ENCODE data around the gene STARD3.

The STARD3 gene

DNA sequence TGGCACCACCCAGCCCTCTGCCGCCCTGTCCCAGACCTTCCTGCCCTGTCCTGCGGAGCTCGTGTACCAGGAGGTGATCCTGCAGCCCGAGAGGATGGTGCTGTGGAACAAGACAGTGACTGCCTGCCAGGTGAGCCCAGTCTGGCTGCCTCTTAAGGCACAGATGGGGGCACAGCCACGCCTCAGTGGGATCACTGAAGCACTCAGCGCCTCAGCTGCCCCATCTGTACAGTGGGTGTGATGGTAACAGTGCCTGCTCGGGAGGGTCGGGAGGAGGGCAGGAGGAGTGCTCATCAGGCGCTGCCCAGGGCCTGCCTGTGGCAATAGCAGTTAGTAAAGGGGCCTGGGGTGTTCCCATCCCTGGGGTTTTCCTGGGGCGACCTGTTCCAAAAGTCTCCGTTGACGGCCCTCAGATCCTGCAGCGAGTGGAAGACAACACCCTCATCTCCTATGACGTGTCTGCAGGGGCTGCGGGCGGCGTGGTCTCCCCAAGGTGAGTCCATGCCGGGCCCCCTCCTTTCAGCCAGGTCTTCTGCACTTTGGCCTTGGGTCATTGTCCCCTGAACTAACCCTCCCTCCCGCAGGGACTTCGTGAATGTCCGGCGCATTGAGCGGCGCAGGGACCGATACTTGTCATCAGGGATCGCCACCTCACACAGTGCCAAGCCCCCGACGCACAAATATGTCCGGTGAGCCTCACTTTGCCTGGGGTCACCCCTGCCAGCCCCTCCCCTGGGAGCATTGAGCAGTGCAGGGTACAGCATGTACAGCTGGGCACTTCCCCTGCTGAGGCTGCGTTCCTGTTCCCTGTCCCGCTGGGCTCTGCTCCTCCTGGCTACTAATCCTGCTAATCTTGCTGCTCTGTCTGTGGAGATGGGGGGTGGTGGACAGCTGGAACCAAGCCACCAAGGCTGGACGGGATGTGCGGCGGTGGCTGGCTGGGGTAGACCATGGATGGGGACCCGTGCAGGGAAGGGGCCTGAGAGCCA lies 23.7 kb downstream of the STARD3 start:
- DNase-seq (ENCODE audit: low spot score): no peak

DNA sequence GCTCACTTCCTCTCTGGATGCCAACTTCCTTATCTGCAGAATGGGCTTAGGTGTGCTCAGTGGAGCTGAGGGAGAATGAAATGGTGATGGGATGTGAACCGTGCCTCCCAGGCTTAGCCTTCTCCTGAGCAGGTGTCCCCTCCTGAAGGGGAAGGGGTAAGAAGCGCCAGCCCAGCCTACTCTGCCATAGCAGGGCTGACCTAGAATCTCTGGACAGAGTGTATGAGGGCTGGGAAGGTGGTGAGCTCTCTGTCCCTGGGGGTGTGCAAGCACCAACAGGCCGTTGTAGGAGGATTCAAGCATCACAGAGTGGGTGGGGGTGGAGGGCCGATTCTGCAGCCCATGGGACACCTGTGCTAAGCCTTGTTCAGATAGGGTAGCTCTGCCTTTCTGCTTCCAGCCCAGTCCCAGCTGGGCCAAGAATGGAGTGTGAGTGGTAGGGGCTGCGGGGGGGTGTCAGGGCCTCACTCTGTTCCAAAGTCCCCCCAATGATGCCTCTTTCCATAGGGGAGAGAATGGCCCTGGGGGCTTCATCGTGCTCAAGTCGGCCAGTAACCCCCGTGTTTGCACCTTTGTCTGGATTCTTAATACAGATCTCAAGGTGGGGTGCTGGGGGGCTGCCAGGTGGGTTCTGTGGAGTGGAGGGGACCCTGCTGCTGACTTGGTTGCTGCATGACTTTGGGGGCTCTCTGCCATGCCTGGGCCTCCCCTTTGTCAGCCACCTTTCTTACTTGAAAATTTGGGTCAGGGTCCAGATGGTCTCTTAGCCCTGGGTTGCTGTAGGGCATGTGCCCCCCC lies 25.0 kb downstream of the STARD3 start:
- no peak for DNase-seq (ENCODE audit: low spot score)

DNA sequence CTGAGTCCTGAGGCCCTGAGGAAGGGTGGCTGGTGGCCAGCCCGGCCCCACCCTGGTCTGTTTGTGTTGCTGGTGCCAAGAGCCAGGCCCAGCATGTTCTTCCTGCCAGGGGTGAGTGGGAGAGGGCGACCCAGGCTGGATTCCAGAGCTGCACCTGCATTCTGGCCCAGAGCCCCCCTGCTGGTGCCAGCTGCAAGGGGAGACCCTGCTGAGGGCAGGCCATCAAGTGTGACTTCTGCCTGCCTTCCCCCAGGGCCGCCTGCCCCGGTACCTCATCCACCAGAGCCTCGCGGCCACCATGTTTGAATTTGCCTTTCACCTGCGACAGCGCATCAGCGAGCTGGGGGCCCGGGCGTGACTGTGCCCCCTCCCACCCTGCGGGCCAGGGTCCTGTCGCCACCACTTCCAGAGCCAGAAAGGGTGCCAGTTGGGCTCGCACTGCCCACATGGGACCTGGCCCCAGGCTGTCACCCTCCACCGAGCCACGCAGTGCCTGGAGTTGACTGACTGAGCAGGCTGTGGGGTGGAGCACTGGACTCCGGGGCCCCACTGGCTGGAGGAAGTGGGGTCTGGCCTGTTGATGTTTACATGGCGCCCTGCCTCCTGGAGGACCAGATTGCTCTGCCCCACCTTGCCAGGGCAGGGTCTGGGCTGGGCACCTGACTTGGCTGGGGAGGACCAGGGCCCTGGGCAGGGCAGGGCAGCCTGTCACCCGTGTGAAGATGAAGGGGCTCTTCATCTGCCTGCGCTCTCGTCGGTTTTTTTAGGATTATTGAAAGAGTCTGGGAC lies 25.8 kb downstream of the STARD3 start:
- no peak for DNase-seq (ENCODE audit: low spot score)

DNA sequence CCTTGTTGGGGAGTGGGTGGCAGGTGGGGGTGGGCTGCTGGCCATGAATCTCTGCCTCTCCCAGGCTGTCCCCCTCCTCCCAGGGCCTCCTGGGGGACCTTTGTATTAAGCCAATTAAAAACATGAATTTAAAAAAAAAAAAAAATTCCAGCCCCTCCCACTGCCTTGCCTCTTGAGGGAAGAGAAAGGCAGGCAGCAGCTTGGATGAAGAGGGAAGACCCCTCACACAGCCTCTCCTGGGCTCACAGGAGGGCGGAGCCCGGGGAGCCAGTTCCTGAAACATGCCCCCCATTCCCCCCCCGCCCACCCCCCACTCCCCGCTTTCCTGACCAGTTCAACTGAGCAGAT lies 26.4 kb downstream of the STARD3 start:
- no peak for DNase-seq (ENCODE audit: low spot score)

DNA sequence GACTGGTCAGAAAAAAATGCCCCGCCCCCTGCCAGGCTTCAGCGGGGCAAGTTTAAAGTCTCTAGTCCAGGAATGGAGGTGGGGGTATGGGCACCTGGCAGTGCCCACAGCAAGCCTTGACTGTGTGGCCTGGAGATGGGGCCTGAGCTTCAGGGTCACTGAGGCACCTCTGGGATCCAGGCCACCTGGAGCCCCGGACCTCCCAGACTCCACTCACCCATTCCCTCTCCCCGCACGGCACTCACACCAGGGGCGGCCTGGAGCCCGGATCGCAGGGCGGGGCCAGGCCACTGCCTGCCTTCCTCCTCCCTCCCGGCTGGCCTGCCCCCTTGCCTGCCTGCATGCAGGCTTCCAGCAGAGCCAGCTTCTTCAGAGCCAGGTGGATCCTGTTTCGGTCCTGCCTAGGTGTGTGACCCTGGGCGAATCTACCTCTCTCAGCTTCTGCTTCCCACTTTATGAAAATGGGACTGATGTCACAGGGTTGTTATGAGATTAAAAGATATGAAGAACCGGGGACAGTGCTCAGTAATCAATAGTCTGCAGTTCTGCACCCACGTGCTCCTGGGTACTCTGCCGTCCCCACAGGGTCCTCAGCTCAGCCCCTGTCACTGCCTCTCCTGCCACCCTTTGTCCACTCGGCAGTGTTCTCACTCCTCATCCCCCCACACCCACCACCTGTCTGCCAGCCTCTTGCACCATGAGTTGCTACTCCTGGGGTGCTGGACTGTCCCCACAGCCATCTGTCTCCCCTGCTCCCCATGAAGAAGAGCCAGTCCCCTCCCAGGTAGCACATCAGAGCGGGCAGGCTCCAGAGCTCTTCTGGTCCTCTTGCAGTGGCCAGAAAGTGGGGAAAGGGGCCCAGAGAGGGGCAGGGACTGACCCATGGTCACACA lies 27.0 kb downstream of the STARD3 start:
- DNase-seq (ENCODE audit: low spot score): no peak

DNA sequence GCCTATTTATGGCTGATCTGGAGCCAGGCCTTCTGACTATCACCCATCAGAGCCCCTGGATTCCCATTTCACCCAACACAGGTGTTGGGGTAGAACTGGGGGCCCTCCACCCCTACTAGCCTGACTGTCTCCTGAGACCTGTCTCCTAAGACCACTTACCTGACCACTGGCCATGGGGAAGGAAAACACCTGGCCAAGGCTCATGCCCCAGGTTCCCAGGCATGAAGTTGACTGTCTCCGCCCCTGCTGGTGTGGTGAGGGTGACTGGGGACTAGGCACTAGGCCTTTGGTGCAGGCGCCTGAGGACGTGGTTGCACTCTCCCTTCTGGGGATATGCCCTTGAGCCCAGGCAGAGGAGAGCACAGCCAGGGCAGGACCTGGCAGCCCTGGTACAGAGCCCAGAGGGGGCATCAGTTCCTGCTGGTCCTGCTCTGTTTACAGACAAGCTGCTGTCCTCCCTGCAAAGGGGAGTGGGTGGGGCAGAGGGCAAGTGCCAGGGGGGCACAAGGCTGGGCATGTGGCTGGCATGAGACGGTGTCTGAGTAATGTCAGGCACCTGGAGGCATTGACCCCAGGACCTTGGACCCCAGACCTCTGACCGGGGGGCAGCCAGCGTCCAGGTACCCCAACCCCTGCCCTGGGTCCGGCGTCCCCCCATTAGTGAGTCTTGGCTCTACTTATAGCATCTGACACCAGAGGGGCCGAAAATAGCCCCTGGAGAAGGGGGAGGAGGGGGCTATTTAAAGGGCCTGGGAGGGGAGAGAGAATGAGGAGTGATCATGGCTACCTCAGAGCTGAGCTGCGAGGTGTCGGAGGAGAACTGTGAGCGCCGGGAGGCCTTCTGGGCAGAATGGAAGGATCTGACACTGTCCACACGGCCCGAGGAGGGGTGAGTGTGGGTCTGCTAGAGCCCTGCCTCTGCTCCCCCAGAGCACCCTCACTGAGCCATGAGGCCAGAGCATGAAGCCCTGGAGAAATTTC lies 27.9 kb downstream of the STARD3 start, which contains the start of gene TCAP:
TCAP (plus strand) TSS at position 769 of the 981 bp plus-strand sequence; CDS start at position 780, 11 bp downstream.
- no peak for DNase-seq (ENCODE audit: low spot score)

DNA sequence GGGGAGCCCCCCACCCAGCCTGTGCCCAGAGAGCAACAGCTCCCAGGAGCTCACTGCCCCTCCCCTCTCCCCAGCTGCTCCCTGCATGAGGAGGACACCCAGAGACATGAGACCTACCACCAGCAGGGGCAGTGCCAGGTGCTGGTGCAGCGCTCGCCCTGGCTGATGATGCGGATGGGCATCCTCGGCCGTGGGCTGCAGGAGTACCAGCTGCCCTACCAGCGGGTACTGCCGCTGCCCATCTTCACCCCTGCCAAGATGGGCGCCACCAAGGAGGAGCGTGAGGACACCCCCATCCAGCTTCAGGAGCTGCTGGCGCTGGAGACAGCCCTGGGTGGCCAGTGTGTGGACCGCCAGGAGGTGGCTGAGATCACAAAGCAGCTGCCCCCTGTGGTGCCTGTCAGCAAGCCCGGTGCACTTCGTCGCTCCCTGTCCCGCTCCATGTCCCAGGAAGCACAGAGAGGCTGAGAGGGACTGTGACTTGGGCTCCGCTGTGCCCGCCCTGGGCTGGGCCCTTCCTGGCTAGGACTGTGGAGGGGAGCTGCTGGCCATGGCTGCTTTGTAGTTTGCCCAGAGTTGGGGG lies 28.8 kb downstream of the STARD3 start:
- peak; percentile 51 for DNase-seq (ENCODE audit: low spot score)

DNA sequence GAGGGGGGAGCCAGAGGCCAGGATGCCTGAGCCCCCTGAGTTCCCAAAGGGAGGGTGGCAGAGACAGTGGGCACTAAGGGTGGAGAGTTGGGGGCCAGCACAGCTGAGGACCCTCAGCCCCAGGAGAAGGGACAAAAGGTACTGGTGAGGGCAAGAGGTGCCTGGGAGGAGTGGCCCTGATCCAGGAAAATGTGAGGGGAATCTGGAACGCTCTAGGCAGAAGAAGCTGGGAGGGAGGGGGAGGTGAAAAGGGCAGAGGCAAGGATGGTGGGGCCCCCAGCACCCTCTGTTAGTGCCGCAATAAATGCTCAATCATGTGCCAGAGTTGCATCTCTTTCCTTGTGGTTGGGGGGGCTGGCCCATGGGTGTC lies 29.3 kb downstream of the STARD3 start:
- no peak for DNase-seq (ENCODE audit: low spot score)

DNA sequence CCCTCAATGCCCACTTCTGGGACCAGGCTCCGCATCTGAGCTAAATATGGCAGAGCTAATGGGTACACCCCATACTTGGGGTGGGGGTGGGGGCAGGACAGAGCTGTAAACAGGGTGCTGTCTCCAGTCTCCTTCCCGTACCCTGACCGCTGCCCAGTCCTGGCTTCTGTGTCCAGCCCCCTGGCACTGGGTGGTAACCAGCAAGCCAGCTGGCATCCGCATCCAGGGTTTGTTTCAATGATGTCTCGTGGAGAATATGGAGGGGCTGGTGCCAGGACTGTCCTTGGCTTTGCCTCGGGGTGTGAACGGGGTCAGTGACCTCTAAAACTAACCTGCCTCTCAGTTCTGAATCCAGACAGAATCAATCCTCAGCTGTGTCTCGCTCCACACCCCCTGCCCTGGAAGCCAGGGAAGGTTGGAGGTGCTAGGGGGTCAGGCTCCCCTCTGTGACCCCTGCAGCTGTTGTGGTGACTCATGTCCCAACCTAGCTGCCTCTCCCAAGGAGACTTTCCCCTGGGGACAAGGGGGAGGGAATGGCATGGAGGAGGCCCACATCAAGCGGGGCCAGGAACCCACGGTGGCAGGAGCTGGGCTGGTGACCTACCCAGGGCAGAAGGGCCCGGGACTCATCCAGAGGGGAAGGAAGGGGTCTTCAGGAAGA lies 29.8 kb downstream of the STARD3 start:
- no peak for DNase-seq (ENCODE audit: low spot score)

DNA sequence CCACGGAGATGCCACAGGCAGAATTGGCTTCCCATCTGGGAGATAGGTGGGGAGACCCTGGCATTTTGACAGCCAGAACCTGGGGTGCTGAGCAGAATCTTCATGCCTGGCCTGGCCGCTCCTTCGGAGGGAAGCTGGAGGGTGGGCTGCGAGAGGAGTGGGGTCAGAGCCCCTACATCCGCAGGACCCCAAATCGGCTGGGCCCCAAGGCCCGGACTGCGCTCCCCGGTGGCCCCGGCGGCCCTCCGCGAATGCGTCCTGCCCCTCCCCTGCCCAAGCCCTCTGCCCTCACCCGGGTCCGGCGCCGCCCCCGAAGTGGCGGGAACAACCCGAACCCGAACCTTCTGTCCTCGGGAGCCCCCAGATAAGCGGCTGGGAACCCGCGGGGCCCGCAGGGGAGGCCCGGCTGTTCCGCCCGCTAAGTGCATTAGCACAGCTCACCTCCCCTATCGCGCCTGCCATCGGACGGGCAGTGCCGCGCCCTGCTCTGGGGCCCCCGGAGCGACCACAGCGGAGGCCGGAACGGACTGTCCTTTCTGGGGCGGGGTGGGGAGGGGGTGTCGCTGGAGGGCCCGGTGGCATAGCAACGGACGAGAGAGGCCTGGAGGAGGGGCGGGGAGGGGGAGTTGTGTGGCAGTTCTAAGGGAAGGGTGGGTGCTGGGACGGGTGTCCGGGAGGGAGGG lies 30.5 kb downstream of the STARD3 start:
- DNase-seq (ENCODE audit: low spot score): peak; percentile 40

DNA sequence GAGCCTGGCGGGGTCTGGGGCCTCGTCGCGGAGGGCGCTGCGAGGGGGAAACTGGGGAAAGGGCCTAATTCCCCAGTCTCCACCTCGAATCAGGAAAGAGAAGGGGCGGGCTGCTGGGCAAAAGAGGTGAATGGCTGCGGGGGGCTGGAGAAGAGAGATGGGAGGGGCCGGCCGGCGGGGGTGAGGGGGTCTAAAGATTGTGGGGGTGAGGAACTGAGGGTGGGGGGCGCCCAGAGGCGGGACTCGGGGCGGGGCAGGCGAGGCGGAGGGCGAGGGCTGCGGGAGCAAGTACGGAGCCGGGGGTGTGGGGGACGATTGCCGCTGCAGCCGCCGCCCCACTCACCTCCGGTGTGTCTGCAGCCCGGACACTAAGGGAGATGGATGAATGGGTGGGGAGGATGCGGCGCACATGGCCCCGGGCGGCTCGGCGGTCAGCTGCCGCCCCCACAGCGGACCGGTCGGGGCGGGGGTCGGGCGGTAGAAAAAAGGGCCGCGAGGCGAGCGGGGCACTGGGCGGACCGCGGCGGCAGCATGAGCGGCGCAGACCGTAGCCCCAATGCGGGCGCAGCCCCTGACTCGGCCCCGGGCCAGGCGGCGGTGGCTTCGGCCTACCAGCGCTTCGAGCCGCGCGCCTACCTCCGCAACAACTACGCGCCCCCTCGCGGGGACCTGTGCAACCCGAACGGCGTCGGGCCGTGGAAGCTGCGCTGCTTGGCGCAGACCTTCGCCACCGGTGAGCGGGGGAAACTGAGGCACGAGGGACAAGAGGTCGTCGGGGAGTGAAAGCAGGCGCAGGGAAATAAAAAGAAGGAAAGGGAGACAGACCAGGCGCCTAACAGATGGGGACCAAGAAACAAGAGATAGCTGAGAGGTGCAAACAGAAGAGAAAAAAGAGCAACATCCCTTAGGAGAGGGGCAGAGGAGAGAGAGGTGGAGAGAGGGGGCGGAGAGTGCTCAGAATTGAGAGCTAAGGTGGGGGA lies 31.3 kb downstream of the STARD3 start, which contains the start of gene PNMT:
PNMT (plus strand) TSS at position 509 of the 980 bp plus-strand sequence; CDS start at position 532, 23 bp downstream.
- DNase-seq (ENCODE audit: low spot score): peak; percentile 82

DNA sequence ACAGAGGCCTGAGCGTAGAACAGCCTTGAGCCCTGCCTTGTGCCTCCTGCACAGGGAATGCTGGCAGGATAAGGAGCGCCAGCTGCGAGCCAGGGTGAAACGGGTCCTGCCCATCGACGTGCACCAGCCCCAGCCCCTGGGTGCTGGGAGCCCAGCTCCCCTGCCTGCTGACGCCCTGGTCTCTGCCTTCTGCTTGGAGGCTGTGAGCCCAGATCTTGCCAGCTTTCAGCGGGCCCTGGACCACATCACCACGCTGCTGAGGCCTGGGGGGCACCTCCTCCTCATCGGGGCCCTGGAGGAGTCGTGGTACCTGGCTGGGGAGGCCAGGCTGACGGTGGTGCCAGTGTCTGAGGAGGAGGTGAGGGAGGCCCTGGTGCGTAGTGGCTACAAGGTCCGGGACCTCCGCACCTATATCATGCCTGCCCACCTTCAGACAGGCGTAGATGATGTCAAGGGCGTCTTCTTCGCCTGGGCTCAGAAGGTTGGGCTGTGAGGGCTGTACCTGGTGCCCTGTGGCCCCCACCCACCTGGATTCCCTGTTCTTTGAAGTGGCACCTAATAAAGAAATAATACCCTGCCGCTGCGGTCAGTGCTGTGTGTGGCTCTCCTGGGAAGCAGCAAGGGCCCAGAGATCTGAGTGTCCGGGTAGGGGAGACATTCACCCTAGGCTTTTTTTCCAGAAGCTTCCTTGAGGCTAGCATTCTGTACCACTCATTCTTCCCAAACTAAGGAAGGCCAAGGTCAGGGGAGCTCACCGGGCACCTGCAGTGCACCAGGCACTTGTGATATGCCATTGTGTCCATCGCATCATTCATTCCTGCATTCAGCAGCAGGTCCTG lies 33.2 kb downstream of the STARD3 start:
- no peak for DNase-seq (ENCODE audit: low spot score)

DNA sequence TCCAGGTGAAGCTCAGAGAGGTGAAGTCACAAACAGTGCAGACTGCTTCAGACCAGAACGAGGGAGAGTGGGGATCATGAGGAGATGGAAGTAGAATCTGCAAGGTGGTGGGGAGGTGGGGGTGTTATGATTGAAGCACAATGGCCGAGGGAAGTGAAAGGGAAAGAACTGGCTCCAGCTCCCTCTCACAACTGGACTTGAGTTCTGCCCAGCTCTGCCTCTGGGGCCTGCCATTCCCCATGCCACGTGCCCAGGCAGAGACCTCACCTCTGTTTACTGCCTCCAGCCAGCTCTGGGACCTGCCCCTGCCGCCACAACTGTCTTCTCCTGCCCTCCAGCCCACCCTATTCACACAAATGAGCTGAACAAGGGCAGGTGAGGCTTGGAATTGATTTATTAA lies 33.8 kb downstream of the STARD3 start:
- no peak for DNase-seq (ENCODE audit: low spot score)

DNA sequence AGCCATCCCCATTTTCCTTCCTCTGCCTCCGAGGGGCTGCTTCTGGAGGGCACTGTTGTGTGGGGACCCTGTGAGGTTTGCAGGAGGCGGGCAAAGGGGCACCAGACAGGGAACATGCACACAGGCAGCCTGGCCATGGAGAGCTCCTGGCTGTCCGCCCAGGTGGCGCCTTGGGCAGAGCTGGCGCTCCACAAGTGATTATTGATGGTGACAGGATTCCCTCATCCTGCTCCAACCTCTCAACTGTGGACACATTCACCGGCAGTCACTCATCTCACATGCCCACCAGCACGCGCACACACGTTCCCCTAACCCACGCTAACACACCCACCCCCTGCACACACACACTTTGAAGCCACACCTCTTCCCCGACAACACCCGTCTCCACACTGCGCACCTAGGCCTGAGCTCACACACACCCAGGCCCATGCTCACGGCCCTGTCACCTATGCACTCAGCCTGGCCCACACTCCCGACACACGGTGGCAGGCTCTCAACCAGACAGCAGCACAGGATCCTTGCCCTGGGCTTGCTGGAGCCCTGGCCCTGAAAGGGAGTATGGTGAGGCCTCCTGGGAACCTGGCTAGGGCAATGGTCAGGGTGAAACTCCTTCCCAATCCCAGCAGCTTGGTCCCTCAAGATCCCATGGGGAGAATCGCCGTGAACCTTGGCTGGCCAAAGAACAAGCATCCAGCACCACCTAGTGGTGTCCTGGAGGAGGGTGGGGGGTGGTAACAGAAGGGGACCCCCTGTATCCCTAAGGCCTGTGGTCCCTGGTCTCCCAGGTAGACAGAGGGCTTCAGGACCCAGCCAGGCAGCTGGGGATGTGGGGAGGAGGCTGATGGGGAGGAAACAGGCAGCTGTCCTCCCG lies 34.9 kb downstream of the STARD3 start:
- peak; percentile 57 for DNase-seq (ENCODE audit: low spot score)
